Iris pigment epithelial cell (primary cell): ENCODE results near the gene OPN1MW2.
"Not testable (repeated sequence)": the region's sequence is repeated elsewhere in the genome, so short reads cannot be mapped to it uniquely, and the experiment has no call there.

Source experiments
- DNase-seq: peaks from one replicate; pipeline ENCODE4 v3.0.0-alpha.2; 2011; ENCODE audit warnings: low read depth

OPN1MW2 gene

DNA sequence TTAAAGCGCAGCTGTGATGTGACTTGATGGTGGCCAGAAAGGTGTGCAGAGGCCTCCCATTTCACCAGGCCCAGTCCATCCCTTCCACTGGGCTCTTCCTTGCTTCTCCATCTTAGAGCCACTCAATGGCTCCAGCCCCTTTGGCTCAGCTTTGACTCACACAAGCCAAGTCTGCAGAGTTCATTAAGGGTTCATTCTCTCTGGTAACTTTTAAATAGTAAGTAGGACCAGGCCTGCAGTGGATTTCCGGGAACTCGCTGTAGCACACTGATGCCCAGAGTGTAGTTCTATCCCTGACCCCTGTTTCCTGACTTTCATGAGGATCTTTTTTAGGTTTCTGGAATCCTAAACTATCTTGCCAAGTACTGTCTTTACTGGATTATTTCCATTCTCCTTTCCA is 49.7 kb downstream of the OPN1MW2 start:
- DNase-seq: not testable (repeated sequence)
